GM19328 (cell line): ENCODE results near the gene MDM4.

Experiments used
- ATAC-seq: cut with Tn5 transposase; IDR thresholded peaks from one replicate; pipeline ENCODE4 v1.9.1; 2021; ENCODE audit warnings: mild to moderate bottlenecking, moderate library complexity; ENCODE audit not compliant: unreplicated experiment

The MDM4 gene

GRCh38 chr1:204602871-204603542 is 86.8 kb downstream of the MDM4 start:
- ATAC-seq, result no peak

GRCh38 chr1:204605791-204606190 is 89.6 kb downstream of the MDM4 start:
- no peak for ATAC-seq
